ENCODE results near the gene RGS1. TPM values are rescaled to one million over a fixed set of nuclear protein-coding genes. Genes with fewer than 3 reads are reported as not detected.

Gene RGS1
- total RNA-seq, 2 experiments from 2014 or later: 0.79 TPM; not detected in 1

- DNase-seq (ENCODE audit: low spot score): no peak
- BruUV-seq (replicated peaks): no TSS peak
- H2AFZ ChIP-seq (ENCODE audit: low read length): no peak overlapping the region
These were observed 27.2 kb downstream of the RGS1 start for GRCh38 chr1:192602757-192603156.

GRCh38 chr1:192603218-192603787, 27.7 kb downstream of the RGS1 start:
- Histone ChIP-seq H3K27ac (ENCODE audit: low read depth, low read length, poor library complexity, severe bottlenecking) (no peak overlapping the region), H3K79me2 (ENCODE audit: insufficient read depth, low read depth, low read length) (no peaks in the 10 kb centered on the region), H3K4me1 (ENCODE audit: insufficient read depth, low read length, poor library complexity, severe bottlenecking) (peaks cover 20% of the 10 kb centered on the region), H3K4me2 (ENCODE audit: low read length) (no peak overlapping the region), H3K9me3 (ENCODE audit: low read length) (no peaks in the 10 kb centered on the region; the same call in 1 of the 2 replicates), H3K36me3 (ENCODE audit: insufficient read depth, low read length) (no peaks in the 10 kb centered on the region), H4K20me1 (ENCODE audit: insufficient read depth, low read length) (no peaks in the 10 kb centered on the region), H2AFZ (ENCODE audit: low read length) (no peak overlapping the region), H3K4me3 (ENCODE audit: low read depth, low read length, poor library complexity, severe bottlenecking) (no peak overlapping the region), H3K9me2 (ENCODE audit: insufficient read depth, low read length) (no peaks in the 10 kb centered on the region)
- CTCF ChIA-PET (ENCODE audit: unreplicated experiment): no interaction called here
- DNase-seq (ENCODE audit: low spot score): no peak
- no TSS peak for BruUV-seq (replicated peaks)
- TF ChIP-seq CTCF (conservative IDR thresholded peaks at IDR 0.05; ENCODE audit: low read length) (no peak), EZH2phosphoT487 (IDR thresholded peaks at IDR 0.05; ENCODE audit: borderline replicate concordance, low read depth, low read length) (no peak)
- POLR2A ChIA-PET: interaction anchor here (0.6 to 1.3 kb wide), 7 partner anchors 9 to 129 kb away, joined by 3 to 6 read pairs (median 3); no protein-coding TSS in a partner anchor
- intact Hi-C loops (cut with micrococcal nuclease; ENCODE audit: unreplicated experiment): no loop called here

More at GRCh38 chr1:192602757-192603156, 27.2 kb downstream of the RGS1 start:
- no peaks in the 10 kb centered on the region for H3K79me2 ChIP-seq (ENCODE audit: insufficient read depth, low read depth, low read length)
- H3K4me3 ChIP-seq (ENCODE audit: low read depth, low read length, poor library complexity, severe bottlenecking): no peak overlapping the region
- no peaks in the 10 kb centered on the region for H3K36me3 ChIP-seq (ENCODE audit: insufficient read depth, low read length)
- H3K4me2 ChIP-seq (ENCODE audit: low read length): no peak overlapping the region
- intact Hi-C loops (cut with micrococcal nuclease; ENCODE audit: unreplicated experiment): no loop called here
- no peaks in the 10 kb centered on the region for H4K20me1 ChIP-seq (ENCODE audit: insufficient read depth, low read length)
- no peaks in the 10 kb centered on the region for H3K9me2 ChIP-seq (ENCODE audit: insufficient read depth, low read length)
- no peak overlapping the region for H3K27ac ChIP-seq (ENCODE audit: low read depth, low read length, poor library complexity, severe bottlenecking)
- H3K9me3 ChIP-seq (ENCODE audit: low read length): no peaks in the 10 kb centered on the region; the same call in 1 of the 2 replicates
- TF ChIP-seq CTCF (conservative IDR thresholded peaks at IDR 0.05; ENCODE audit: low read length) (no peak), EZH2phosphoT487 (IDR thresholded peaks at IDR 0.05; ENCODE audit: borderline replicate concordance, low read depth, low read length) (no peak)
- ChIA-PET CTCF (ENCODE audit: unreplicated experiment) (no interaction called here), POLR2A (interaction anchor here (1.2 kb wide), 2 partner anchors 62 to 129 kb away, joined by 3 to 6 read pairs; no protein-coding TSS in a partner anchor)
- H3K4me1 ChIP-seq (ENCODE audit: insufficient read depth, low read length, poor library complexity, severe bottlenecking): peaks cover 15% of the 10 kb centered on the region

GRCh38 chr1:192604979-192605620, 29.5 kb downstream of the RGS1 start:
- no peaks in the 10 kb centered on the region; the same call in 1 of the 2 replicates for H3K9me3 ChIP-seq (ENCODE audit: low read length)
- H3K36me3 ChIP-seq (ENCODE audit: insufficient read depth, low read length): no peaks in the 10 kb centered on the region
- TF ChIP-seq CTCF (conservative IDR thresholded peaks at IDR 0.05; ENCODE audit: low read length) (no peak), EZH2phosphoT487 (IDR thresholded peaks at IDR 0.05; ENCODE audit: borderline replicate concordance, low read depth, low read length) (no peak)
- intact Hi-C loops (cut with micrococcal nuclease; ENCODE audit: unreplicated experiment): no loop called here
- ChIA-PET POLR2A (interaction anchor here (0.6 to 1.3 kb wide), 5 partner anchors 18 to 470 kb away, joined by 3 to 5 read pairs (median 4); no protein-coding TSS in a partner anchor), CTCF (ENCODE audit: unreplicated experiment) (no interaction called here)
- no peak overlapping the region for H3K27ac ChIP-seq (ENCODE audit: low read depth, low read length, poor library complexity, severe bottlenecking)
- H4K20me1 ChIP-seq (ENCODE audit: insufficient read depth, low read length): no peaks in the 10 kb centered on the region
- peak overlapping the region; percentile 34 for H3K4me2 ChIP-seq (ENCODE audit: low read length)
- H3K79me2 ChIP-seq (ENCODE audit: insufficient read depth, low read depth, low read length): no peaks in the 10 kb centered on the region
- no peaks in the 10 kb centered on the region for H3K9me2 ChIP-seq (ENCODE audit: insufficient read depth, low read length)
- no peak overlapping the region for H3K4me3 ChIP-seq (ENCODE audit: low read depth, low read length, poor library complexity, severe bottlenecking)
- H2AFZ ChIP-seq (ENCODE audit: low read length): peak overlapping the region; percentile 18; the same call in 1 of the 2 replicates
- no TSS peak for BruUV-seq (replicated peaks)
- peak; percentile 47 for DNase-seq (ENCODE audit: low spot score)
- peaks cover 36% of the 10 kb centered on the region for H3K4me1 ChIP-seq (ENCODE audit: insufficient read depth, low read length, poor library complexity, severe bottlenecking)

Measured in OCI-LY7 (cell line).